Glomerular visceral epithelial cell (primary cell): Measurements from ENCODE around the gene MKKS.

Experiments used
- DNase-seq: peaks from one replicate; pipeline ENCODE4 v3.0.0-alpha.2; 2016; ENCODE audit errors: extremely low spot score

The MKKS gene

DNA sequence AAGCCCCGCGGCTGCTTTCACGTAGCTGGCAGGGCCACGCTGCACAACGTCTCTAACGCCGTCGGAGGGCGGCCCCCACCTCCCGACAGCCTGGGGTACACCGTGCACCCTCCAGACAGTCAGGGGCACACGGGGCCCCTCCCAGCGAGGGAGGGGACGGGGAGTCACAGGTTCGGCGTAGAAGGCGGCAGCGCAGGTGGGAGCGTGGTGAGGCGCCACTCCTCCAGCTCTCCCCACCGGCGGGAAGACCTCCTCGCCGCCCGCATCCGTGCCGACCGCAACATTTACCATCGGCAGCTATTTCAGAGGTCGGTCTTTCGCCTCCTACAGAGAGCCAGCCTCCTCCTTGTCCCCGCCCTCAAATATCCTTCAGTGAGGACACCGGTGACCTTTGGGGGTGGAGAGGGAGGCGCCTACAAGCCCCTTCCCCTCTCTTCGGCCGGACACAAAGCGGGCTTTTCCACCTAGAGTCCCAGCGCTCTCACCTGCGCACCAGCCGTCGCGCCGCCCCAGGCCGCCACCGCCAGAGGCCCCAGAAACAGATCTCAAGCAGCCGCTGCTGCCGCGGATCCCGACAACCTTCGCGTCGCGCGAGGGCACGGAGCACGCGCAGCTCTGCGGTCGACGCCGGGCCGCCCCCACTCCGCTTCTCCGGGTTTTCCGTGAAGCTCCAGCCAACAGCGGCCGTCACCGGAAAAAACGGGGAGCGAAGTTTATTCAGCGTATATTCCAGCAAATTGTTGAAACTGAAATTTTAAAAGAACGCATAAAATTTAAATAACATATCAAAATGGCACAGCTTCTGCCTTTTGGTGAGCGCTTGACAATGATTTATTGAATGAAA, at the start of gene MKKS:
TSS of gene MKKS (minus strand) at position 600 of the 844 bp plus-strand sequence. CDS start 20,708 bp downstream, outside the sequence.
- peak; percentile 92 for DNase-seq

- no peak for DNase-seq
Observed at GRCh38 chr20:10483691-10484090, 49.7 kb upstream of the MKKS start.

GRCh38 chr20:10481676-10482075, 47.7 kb upstream of the MKKS start:
- DNase-seq, result no peak

DNA sequence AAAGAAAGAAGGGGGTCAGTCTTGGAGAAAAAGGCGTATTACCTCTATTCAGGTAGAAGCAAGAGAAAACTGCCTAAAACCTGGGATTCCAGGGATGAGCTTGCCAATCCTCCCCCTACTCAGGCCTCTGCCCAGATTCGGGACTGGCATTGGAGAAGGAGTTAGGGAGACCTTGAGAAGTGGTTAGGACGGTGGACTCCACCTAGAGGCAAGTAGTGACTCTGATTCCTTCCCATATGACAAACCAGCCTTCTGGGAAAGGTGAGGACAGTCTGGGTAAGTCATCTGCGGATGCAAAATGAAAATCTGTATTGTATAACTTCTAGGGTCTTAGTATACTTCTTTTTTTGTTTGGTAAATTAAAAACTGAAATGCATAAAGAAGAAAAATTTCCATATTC, 44.9 kb upstream of the MKKS start:
- no peak for DNase-seq

DNA sequence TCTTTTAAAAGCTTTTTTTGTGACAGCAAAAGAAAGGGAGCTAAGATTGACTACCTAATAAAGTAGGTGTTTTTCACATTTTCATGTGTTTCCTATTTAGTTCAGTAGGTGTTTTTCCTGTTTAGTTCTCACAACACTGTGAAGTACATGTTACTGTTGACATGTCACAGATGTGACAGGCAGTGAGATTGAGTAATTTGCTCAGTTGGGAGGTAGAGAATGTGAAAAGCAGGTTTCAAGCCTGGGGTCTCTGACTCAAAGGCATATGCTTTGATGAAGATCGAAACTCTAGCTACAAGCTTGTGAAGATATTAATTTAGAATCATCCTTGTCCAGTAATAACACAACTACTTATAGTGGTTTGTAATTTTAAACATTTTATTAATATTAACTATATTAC, 44.2 kb upstream of the MKKS start:
- no peak for DNase-seq

DNA sequence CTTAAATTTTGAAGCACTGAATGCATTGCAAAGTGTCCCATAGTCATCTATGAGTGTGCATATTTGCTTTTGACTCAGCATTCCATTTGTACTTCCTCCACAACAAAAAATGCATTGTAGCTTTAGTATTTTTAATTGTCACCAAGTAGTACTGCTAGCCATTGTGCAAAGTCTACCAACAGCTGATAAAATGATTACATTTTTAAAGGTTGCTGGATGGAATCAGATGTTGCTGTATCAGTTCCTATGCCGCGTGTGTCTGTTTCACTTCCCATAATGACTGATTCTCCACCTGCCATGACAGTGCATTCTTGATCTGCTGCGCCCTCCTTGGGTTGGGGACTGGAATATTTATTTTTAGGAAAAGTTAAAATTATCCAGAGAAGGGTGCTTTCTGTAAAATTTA, 42.3 kb upstream of the MKKS start:
- no peak for DNase-seq

- DNase-seq, result no peak
Observed at GRCh38 chr20:10475225-10475624, 41.2 kb upstream of the MKKS start.

DNA sequence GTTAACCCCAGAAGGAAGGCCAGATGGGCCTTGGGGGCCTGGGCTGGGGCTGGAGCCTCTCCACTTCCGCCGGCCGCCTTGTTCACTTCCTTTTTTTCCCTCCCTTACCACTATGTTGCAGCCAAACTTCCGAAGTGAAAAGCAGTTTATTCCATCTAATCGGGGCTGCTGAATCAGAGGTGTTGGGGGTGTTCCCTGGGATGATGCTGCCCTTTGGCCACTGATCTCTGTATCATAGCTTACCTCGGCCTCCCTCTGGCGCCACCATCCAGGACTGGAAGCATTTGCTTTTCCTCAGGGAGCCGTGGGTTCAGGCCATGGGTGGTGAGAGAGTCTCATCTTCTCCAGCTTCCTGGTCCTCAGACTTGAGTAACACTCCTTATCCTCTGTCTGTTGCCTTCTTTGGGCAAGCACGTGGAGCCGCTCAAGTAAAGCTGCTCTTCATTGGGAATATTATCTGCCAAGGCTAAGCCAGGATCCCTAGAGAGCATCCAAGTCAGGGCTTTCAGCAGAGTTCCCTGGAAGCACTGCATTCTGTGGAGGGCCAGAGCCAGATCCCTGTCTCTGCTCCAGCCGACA, 40.7 kb upstream of the MKKS start:
- DNase-seq, result no peak

GRCh38 chr20:10472871-10473270, 38.8 kb upstream of the MKKS start:
- DNase-seq, result no peak

- no peak for DNase-seq
Observed at GRCh38 chr20:10470276-10470675, 36.3 kb upstream of the MKKS start.

DNA sequence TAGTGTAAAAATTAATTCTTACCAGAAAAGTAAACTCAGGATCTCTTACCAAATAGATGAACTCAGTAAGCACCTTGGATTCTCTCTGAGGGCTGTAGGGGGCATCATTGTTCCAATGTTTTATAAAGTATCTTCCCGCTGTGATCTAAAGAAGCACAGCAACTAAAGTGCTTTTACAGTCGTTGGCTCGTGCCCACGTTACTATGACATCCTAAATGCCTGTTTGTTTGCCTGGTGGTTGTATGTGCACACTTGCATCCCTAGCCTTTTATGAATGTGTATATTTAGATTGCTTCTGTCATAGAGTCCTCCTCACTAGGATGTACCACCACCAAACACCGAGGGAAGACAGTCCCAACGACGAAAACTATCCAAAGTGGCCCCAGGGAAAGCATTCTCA, 35.6 kb upstream of the MKKS start:
- DNase-seq, result peak; percentile 52

- DNase-seq, result no peak
Observed at GRCh38 chr20:10469056-10469455, 35.0 kb upstream of the MKKS start.

DNA sequence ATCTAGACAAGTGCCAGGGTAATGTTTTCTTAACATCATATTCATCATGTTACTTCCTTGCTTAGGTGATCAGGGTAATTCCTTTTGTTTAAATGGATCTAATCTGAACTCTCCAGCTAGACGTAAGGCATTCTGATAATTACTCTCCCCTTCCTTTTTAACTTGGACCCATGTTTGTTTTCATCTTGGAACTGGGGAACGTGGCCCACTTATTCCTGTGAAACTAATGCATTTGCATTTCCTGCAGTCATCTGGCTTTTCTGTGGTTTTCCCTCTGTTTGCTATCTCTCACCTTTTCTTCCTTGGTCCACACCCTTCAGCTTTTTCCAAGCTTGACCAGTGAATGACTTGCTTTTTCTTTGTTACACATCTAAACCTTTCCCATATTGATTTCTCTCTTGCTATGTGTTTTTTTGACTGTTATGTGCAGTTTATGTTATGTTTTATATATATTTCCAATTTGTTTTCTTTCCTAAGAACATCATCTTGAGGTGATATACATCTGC, 34.4 kb upstream of the MKKS start:
- DNase-seq, result no peak

DNA sequence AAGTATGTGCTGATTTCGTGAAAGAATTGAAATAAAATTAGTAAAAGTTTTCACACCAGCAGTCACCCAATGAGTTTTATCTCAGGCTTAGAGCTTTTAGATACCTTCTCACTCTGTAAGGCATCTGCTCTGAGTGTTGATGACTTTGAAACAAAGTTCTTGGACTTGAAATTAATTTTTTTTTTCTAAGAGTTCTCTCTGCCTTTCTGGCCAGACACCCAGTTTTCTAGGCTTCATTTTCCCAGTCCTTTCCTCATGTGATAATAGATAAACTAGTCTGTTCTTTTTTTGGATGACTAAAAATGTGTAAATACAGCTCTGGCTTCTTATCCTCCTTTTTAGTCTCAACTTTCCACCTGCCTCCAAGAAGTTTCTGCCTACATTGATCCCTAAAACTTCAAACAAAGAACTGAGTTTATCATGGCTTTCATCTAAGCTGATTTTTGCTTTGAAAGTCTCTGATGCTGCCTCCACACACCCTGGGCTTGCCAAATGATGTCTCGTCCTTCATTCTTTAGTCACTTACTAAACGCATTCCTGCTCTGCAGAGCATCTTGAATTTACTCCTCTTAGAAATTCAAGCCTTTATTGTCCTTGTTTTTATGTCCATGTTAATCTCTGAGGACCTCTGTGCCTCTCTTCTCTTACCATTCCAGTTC, 33.8 kb upstream of the MKKS start:
- no peak for DNase-seq

- DNase-seq, result no peak
Observed at GRCh38 chr20:10466855-10467254, 32.8 kb upstream of the MKKS start.

- DNase-seq, result no peak
Observed at GRCh38 chr20:10466325-10466724, 32.3 kb upstream of the MKKS start.

DNA sequence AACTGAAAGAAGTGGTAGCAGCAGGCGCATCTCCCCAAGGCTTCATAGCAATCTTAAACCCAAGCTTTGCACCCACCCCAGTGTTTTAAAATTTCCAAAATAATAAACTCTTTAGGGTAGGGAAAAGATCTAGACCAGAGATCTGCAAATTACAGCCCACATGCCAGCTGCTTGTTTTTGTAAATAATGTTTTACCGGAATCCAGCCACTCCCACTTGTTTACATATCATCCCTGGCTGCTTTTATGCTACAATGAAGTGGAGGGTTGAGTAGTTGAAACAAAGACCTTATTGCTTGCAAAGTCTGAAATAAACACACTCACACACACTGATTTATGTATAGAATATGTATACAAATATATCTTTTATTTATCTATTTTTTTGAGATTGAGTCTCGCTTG, 31.1 kb upstream of the MKKS start:
- DNase-seq, result no peak

- DNase-seq, result no peak
Observed at GRCh38 chr20:10463622-10464021, 29.6 kb upstream of the MKKS start.

DNA sequence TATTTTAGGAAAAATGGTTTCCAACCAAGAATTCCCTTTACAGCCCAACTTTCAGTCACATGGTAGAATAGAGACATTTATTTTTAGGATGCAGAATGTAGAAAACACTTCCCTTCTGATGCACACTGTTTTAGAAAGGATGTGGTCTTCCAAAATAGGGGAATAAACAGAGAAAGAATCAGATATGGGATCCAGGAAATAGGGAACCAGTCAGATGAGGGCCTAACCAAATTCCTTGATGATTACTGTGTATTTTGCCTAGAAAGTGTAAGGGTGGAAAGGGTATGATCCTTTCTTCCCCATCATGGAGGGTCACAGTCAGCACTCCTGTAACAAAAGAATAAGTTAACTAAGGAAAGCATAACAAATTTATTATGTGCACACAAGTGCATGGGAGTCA, 28.5 kb upstream of the MKKS start:
- no peak for DNase-seq

DNA sequence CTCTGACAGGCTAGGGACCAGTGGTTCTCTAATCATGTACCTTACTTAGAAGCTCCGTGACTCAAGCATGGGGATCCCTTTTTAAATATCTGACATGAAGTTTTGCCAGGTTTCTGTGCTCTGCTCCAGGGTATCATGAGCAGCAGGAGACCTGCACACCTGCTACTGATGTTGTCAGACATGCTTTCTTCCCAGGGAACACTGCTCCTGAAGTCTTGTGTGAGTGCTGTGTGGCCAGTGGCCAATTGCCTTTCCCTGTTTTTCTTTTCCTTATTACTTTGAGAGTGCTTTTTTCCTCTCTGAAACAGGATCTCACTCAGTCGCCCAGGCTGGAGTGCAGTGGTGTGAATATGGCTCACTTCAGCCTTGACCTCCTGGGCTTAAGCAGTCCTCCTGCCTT, 27.5 kb upstream of the MKKS start:
- no peak for DNase-seq

DNA sequence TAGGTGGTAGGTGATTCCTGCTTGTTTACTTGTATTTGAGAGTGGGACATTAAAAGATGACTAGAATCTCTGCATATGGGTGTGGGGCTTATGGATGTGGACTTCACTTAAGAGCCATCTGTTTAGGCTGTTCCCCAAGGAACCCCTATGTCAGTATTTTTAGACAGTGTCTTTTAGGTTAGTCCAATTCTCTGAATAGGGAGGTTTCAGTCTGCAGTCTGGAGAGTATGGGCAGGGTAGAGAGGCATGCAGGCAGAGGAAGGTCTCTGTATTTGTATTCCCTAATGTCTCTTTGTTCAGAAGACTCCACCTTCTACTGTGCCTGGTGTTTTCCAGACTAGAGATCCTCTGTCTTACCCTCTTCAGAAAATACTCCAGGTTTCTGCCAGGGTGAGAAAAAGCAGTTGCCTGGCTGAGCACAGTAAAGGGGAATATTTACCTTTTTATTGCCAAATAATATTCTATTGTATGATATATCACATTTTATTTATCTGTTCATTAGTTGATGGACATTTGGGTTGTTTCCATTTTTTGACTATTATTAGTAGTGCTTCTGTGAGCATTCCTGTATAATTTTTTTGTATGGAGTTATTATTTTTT, 20.2 kb upstream of the MKKS start:
- DNase-seq, result no peak

DNA sequence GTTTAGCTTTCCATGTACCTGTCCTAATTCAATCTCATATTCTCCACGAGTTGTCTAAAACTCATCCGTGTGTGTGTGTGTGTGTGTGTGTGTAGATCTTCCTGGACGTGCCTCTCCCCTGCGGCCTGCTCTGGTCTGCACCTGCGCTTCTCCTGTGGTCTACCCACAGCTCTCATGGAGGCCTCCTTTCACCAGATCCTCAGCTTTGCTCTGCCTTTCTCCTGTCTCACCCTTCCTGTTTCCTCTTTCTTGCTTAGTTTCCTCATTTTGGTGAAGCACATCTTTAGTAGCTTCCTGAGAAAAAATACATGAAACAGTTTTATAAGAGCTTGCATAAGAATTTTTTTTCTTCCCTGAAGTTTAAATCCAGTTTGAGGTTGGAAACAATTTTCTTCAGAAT, 19.2 kb upstream of the MKKS start:
- no peak for DNase-seq
